Umbilical cord (tissue), 2 donors: Measurements from ENCODE around the gene IFNL1. TPM values are rescaled to one million over a fixed set of nuclear protein-coding genes. Genes with fewer than 3 reads are reported as not detected.
"Not testable (repeated sequence)": the region's sequence is repeated elsewhere in the genome, so short reads cannot be mapped to it uniquely, and the experiment has no call there.

ENCODE experiments used
- DNase-seq: peaks from one replicate; pipeline ENCODE4 v3.0.0-alpha.2; 2015; ENCODE audit warnings: low spot score
- total RNA-seq: library from RNA; depleted of rRNA; stranded (reverse); fragments of >200 nt; gene quantifications from one replicate; pipeline ENCODE4 v1.2.3, GENCODE V29; 2014; ENCODE audit warnings: low replicate concordance; ENCODE audit not compliant: insufficient read depth

IFNL1 gene
- total RNA-seq, 1 donor from 2014 or later, result not detected

GRCh38 chr19:39270036-39270871, 26.0 kb upstream of the IFNL1 start:
- DNase-seq, result no peak

GRCh38 chr19:39273859-39274258, 22.3 kb upstream of the IFNL1 start:
- not testable (repeated sequence) for DNase-seq

GRCh38 chr19:39275578-39275977, 20.6 kb upstream of the IFNL1 start:
- DNase-seq, result no peak

- DNase-seq, result no peak
These were observed 19.5 kb upstream of the IFNL1 start for GRCh38 chr19:39276740-39277139.

GRCh38 chr19:39277598-39277997, 18.6 kb upstream of the IFNL1 start:
- DNase-seq, result no peak

GRCh38 chr19:39282021-39282420, 14.2 kb upstream of the IFNL1 start:
- DNase-seq, result no peak

- DNase-seq, result no peak
These were observed 12.2 kb upstream of the IFNL1 start for GRCh38 chr19:39284032-39284431.

- DNase-seq, result no peak
These were observed 2.8 kb upstream of the IFNL1 start for GRCh38 chr19:39293394-39293793.

- DNase-seq, result no peak
These were observed 699 bp downstream of the IFNL1 start for GRCh38 chr19:39296906-39297305.

- no peak for DNase-seq
These were observed 1.9 kb downstream of the IFNL1 start for GRCh38 chr19:39297931-39298634.

- no peak for DNase-seq
These were observed 3.2 kb downstream of the IFNL1 start for GRCh38 chr19:39299404-39299803.

- DNase-seq, result no peak
These were observed 3.6 kb downstream of the IFNL1 start for GRCh38 chr19:39299832-39300231.

GRCh38 chr19:39301021-39301420, 4.8 kb downstream of the IFNL1 start:
- DNase-seq, result no peak

- no peak for DNase-seq
These were observed 5.4 kb downstream of the IFNL1 start for GRCh38 chr19:39301562-39301961.

GRCh38 chr19:39303373-39304184, 7.4 kb downstream of the IFNL1 start:
- DNase-seq, result peak; percentile 60

- no peak for DNase-seq
These were observed 7.9 kb downstream of the IFNL1 start for GRCh38 chr19:39304185-39304513.

- DNase-seq, result peak; percentile 76
These were observed 8.7 kb downstream of the IFNL1 start for GRCh38 chr19:39304701-39305571.

- no peak for DNase-seq
These were observed 9.9 kb downstream of the IFNL1 start for GRCh38 chr19:39306075-39306474.

- peak; percentile 78 for DNase-seq
These were observed 11.0 kb downstream of the IFNL1 start for GRCh38 chr19:39307046-39307821.

GRCh38 chr19:39307822-39308530, 11.8 kb downstream of the IFNL1 start:
- DNase-seq, result no peak
